HUDEP-2 (cell line): Measurements from ENCODE around the gene RGS5.
"Not testable (repeated sequence)": the region's sequence is repeated elsewhere in the genome, so short reads cannot be mapped to it uniquely, and the experiment has no call there.

Experiments
- DNase-seq, 76 experiments: peaks; one replicate each; lab custom pipeline; 2025; ENCODE audit not compliant: unreplicated experiment in 76 of 76; lab: John Stamatoyannopoulos, UW

RGS5 gene, protein sequence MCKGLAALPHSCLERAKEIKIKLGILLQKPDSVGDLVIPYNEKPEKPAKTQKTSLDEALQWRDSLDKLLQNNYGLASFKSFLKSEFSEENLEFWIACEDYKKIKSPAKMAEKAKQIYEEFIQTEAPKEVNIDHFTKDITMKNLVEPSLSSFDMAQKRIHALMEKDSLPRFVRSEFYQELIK

DNA sequence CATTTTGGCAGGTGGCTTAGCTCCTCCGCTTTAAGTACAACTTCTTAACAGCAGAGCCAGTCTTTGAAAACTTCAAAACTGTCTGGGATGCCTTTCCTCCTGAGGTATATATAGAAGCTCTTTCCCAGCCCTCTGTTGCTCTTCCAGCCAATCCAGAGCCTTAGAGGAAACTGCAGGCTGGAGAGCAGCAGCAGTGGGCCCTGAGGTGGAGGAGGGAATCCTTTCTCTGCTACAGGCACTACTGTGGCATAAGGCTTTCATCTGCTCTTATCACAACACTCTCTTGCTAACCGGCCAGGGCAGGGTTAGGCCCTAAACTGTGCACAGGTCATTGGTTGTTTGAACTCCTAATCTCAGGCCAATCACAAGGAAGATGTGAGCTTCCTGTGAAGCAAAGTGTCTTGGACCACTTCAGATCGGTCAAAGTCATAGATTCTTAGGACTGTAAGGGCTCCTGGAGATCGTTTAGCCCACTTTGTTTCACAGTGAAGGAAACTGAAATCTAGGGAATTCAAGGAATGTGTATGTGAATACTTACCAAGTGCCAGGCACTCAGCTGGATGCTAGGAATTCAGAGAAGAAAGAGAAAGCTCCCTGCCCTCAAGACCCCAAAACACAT, at the start of gene RGS5:
RGS5 (minus strand) TSS at position 84 of the 619 bp plus-strand sequence; CDS start at position 3, 81 bp downstream.
- peak in 1 of 76 experiments; percentile 0 for DNase-seq

DNA sequence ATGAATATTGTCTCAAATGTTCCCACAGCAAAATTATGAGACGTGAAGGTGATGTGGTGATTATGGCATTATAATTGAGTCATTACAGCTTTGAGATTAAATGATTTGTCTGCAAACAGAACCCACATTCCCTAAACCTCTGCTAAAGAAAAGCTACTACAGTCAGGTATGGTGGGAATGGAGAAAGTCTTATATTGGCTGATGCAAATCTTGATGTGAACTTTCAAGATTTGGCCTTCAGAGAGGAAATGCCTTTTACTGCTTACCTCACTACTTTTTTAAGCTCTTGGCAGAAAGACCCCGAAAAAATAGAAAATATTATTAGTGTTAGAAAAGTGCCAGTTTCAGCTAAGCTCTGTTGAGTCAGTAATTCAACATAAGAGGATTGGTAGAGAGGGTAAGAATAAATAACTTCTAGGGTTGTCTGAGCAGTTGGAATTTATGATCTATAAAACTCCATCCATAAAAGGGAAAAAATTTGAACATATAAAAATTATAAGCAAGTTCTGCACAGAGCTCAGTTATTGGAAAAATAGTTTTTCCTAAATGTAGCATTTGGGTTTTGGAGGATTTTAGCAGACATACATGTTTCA, 47.8 kb upstream of the RGS5 start:
- no peak for DNase-seq

DNA sequence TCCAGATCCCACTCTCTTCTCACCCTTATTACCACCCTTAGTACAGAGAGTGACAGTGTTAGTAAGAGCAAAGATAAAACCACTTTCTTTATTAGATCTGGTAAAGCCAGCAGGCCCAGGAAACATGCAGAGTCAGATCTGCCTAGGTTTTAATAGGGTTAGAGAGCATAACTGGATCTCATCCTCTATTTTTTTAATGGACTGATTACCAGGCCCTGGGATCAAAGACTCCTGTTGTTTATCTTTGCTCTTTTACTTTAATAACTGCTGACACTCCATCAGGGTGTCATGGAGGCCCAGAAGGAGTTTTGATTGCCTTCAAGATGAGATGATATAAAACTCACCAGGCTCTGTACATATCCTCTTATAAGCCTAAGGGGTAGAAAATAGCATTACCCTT, 45.3 kb upstream of the RGS5 start:
- no peak for DNase-seq

DNA sequence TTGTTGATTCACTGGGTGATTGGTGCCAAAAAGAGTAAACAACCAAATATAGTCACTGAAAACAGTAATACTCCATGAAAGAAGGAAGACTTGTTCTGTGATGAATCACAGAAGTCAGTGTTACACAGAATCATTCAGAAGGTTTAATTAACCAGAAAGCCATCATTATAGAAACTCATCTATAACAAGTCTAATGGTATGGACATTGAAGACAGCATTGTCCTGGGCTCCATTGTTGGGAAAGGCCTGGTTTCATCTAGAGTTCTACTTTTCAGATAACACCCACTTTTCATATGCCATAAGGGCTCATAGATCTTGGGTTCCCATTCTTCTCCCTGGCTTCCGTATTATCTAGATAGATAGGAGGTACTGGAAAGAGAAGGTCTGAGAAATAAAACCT, 41.9 kb upstream of the RGS5 start:
- not testable (repeated sequence) for DNase-seq

DNA sequence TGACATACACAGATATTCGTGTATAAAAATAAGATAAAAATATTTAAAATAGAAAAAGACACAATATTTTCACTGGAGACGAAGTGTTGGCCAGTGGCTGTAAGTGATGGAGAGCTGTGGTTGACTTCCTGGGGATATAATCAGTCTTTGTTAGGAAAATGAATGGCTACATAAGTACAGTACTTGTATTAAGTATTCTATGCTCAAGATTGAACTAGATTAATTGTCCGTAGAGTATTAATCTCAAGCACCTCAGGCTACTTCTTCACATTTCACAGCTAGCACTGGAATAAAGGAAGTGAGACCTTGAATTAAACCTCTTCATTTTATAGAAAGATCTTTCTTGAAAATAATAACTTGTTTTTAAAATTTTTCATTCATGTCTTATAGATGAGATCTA, 39.0 kb upstream of the RGS5 start:
- DNase-seq, result no peak

DNA sequence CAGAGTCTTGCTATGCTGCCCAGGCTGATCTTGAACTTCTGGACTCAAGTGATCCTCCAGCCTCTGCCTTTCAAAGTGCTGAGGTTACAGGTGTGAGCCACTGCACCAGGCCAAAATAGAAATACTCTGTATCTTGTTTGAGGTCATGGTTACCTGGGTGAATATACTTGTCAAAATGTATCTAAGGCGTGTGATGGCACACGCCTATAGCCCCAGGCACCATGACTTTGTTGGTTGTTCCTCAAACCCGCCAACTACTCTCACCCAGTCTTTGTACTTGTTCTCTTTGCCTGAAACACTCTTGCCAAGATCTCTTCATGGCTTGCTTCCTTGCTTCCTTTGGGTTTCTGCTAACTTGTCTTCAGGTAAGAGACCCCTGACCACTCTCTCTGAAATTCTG, 38.0 kb upstream of the RGS5 start:
- no peak for DNase-seq

DNA sequence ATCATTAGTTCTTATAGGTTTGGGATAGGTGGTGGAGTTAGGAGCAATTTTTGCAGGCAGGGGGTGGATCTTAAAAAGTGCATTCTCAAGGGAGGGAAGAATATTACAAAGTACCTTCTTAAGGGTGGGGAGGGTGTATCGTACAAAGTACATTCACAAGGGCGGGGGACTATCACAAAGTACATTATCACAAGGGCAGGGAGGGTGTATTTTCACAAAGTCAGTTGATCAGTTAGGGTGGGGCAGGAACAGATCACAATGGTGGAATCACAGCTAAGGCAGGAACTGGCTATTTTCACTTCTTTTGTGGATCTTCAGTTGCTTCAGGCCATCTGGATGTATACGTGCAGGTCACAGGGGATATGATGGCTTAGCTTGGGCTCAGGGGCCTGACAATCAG, 30.9 kb upstream of the RGS5 start:
- DNase-seq, result not testable (repeated sequence)

DNA sequence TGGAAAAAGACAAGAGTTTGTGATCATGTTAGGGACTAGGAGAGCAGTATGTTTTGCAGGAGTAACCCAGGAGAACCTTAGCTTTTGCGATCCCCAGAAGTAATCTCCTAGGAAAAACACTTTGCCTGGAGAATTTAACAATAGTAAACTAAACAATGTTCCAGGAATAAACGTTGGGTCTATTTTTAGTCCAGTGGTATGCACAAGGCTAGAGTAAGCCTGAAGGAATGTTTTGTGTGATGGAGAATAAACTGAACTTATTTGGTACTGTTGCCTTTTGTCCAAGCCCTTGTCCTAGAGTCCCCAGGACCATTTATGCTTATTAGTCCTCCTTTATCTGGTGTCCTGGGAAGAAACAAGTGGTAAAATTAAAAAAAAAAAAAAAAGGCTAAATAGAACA, 28.7 kb upstream of the RGS5 start:
- no peak for DNase-seq

DNA sequence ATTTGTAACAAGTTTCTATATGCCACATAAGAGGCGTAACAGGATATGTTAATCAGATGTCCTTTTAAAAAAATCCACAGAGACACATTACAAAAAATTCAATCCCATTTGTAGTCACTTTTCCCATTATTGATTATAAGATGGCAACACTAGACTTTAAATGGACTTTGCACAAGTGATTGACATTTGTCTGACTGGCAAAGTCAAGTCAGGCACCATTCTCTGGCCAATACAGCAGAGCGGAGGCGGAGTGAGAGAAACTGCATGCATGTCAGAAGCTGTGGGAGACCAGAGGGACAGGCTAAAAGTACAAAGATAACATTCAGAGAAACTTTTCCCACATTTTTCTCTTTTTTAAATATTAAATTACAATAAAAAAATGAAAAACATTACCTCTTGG, 28.1 kb upstream of the RGS5 start:
- DNase-seq, result no peak

DNA sequence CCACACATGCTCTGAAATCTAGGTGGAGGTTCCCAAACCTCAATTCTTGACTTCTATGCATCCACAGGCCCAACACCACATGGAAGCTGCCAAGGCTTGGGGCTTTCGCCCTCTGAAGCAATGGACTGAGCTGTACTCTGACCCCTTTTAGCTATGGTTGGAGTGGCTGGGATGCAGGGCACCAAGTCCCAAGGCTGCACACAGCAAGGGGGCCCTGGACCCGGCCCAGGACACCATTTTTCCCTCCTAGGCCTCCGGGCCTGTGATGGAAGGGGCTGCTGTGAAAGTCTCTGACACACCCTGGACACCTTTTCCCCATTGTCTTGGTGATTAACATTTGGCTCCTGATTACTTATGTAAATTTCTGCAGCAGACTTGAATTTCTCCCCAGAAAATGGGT, 25.6 kb upstream of the RGS5 start:
- not testable (repeated sequence) for DNase-seq

DNA sequence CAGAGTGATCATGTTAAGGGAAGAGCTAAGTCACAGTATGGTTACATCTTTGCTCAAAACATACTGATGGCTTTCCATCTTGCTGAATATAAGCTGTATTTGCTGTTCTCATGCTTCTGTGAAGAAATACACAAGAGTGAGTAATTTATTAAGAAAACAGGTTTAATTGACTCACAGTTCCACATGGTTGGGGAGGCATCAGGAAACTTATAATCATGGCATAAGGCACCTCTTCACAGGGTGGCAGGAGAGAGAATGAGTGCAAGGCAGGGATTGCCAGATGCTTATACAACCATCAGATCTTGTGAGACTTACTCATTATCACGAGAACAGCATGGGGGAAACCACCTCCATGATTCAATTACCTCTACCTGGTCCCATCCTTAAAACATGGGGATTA, 24.4 kb upstream of the RGS5 start:
- no peak for DNase-seq

DNA sequence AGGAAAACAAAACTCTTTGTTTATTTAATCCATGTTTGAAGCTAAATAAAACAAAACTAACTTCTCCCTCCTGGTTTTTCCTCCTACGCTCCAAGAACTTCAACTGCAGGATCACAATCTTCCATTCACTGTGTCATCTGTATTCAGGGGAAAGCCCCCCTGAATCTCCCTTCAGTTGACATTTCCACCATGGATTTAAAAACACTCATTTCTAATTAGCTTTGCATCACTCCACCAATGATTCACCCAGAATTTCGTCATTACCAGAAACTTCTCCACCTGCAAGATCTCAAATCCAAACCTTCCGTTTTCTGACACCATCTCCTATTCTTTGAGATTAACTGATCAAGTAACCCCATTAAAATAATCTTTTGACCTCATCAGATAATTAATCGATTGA, 10.9 kb upstream of the RGS5 start:
- no peak for DNase-seq

DNA sequence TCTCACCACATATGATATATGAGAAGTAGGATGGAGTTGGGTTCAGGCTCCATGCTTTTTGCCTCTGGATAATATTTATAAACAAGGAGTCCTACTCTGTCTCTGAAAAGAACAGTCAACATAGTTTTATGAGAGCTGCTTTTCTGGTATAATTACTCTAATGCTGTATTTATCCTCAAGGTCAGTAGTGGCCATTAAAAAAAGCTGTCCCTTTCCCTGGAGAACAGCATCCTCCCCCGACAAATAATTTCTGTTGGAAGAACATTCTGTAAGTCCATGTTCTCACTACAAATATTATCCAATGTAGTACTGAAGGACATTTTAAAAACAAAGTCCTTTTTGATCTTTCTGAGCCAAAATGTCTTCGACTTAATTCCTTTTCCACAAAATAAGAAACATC, 9.0 kb upstream of the RGS5 start:
- DNase-seq, result no peak

DNA sequence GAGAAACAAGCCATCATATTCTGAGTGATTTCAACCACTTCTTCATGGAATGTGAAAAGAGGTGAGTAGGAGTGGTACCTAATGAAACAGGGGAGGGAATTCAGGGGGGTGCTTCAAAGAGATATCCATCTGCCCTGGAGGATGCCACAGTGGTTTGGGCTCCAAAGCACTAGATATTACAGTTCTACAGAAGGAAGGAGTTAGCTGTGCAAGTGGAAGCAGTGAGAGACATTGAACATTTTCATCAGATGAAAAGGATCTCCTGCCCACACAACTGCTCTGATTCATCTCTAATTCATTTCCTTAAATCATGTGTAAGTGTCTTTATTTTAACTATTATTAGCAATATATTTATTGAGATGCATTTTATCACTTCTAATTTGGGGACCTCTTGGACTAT, 2.8 kb upstream of the RGS5 start:
- DNase-seq, result no peak

DNA sequence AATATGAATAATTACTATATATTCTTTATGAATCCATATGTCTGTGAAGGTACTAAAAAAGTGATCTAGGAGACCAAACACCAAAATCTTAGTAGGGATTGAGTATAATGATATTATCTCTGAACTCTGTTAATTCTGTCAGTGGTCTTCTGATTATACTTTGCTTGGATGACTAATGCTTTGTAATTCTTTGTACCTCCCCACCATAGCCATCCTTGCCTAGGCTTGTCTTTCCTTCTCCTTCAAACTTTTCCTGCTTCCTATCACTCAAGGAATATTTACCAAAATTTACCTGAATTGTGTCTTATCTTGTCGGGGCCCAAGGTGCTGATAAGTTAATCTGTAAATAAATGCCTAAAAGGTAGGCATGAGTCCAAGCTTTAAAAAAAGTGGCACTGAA, 845 bp upstream of the RGS5 start:
- no peak for DNase-seq

DNA sequence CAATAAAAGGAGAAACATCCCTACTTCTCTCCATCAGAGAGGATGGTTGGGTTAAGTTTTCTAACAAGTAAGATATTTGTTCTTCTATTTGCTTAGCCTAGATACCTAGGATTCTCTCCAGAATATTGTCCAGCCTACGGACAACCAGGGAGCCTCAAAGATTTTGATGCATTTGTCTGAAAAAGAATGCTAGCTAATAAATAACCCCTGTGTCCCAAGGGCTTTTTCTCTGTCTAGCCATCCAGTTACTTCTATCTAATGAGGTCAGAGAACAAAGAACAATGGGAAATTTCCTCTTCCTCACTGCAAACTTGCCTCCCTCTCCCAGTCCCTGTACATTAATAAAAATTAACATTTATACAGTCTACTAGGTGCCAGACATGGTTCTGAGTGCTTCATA, 810 bp downstream of the RGS5 start:
- no peak for DNase-seq

DNA sequence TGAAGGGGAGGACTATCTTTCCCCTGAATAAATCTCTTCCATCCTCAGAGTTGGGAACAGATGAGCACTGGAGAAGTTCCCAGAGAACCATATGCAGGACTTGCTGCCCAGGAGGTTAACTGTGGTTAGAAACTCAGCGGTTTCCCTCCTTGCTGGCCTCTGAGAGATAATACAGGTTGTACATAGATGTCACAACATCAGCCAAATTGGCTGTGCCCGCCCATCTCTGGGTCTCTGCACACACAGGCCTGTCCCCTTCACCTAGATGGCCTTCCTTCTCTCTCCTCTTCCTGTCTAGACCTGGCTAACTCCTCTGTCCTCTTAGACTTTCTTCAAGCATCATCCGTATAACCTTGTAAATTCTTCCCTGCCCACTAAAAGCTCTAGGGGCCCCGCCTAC, 5.7 kb downstream of the RGS5 start:
- DNase-seq, result no peak

DNA sequence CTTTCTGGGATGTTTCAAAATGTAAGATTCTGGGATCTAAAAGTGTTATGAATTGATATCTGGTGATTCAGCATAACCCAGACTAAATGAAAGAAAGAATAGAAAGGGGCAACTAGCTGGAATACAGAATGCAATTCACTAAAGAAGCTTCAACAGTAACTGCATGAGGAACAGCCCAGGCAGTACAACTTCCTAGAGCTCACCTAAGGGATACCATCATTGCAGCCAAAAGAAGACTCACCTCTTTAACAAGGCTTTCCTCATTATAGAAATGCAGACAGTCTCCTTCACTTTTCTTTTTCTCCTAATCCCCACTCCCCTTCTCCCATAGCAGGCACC, 6.3 kb downstream of the RGS5 start:
- DNase-seq, result no peak

DNA sequence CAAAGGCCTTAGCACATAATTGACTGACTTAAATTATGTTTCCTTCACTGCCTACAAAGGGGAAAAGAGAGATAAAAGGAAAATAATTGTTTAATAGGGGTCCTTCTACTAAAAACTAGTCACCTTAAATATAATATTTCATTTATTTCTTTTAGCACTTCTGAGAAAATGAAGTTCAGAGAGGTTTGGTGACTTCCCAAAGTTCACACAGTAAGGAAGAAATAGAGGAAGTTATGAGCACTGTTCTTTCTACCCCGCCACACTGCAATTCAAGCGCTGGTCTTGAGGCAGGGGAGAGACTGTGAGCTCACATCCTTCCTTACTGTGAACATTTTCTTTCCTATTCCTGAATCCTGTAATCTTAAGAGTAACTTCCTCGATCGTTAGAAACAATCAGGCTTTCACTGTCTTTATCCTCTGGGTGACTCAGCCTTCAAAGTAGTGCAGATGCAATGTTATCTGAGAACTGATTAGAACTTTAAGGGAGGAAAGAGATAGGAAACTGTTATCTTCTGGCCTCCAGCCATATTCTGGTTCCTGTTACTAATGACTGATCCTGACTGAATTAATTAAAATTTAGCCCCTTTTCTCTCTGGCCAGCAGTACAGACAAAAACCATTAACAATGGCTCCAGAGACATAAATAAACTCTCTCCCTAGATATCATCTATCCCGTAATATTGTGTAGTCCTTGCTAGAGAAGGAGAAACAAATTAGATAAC, 6.8 kb downstream of the RGS5 start:
- DNase-seq, result peak in 5 of 76 experiments; percentile 5 to 31 (median 9)

DNA sequence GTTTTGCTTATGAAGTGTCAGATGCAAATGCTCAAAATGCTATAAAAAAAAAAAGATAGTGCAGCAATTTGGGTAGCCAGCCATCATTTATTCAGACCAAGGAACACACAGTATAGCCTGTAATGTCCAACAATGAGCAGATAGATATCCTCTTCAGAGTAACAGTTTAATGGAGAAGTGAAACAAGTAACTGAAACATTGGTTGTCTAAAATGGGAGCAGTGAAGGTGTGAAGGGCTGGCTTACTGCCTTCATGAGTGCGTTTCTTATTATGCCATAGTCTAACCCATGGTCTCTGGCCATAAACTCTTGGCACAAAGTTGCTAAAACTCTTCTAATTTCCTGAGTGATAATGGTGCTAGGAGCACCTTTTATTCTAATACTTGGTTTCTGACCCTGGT, 11.4 kb downstream of the RGS5 start:
- DNase-seq, result no peak

DNA sequence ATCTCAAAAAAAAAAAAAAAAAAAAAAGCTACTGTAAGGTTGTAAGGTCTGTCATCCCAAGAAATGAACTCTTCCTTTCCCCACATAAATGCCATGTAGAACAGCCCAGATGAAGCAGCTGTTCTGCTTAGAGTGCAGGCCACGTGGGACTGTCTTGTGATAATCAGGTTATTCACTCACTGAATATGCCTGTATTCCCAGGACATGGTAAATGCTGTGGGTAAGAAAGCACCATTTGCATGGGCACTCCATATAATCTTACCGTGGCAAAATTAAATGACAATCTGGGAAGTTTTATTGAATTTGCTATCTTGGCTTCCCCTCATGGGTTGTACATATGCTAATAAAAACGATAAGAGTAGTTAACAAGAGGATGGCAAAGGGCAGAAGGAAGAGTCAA, 13.8 kb downstream of the RGS5 start:
- DNase-seq, result no peak

DNA sequence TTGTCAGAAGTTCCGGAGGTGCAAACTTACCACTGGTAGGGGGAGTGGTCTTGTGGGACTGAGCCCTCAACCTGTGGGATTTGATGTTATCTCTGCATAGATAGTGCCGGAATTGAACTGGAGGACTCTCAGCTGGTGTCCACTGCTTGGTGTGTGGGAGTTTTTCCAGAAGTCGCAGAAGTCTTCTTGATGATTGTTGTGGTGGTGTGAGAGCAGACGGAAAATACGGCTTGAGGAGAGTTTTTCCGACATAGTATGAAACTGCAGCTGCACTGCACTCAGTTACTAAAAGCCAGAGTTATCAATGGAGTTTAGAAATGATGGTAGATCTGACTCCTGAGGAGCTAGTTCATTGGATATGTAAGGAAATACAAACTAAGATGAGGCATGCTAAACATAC, 14.9 kb downstream of the RGS5 start:
- DNase-seq, result no peak
